ENCODE results near the gene STMN1. TPM values are rescaled to one million over a fixed set of nuclear protein-coding genes. Genes with fewer than 3 reads are reported as not detected.

Gene STMN1
- total and polyA plus RNA-seq, 5 donors: 10.3 to 20.7 (median 16.5) TPM

- no peak overlapping the region for H3K27ac ChIP-seq (ENCODE audit: low read length)
- ATAC-seq: peak; percentile 97
- peak overlapping the region; percentile 73 for H3K4me3 ChIP-seq (ENCODE audit: low read length)
- peak; percentile 93 to 98 (median 98) for DNase-seq
- H3K4me1 ChIP-seq (ENCODE audit: control insufficient read depth, insufficient read depth, low read length): no peaks in the 10 kb centered on the region
- no peaks in the 10 kb centered on the region for H3K9me3 ChIP-seq (ENCODE audit: control insufficient read depth, low read length)
- WGBS: 1% methylated on average over 34 of the region's 34 CpGs
- intact Hi-C loops (cut with DNase I): no loop called here
- no peaks in the 10 kb centered on the region for H3K27me3 ChIP-seq (ENCODE audit: control insufficient read depth, insufficient read depth)
These were observed 1.1 kb downstream of the STMN1 start for GRCh38 chr1:25904943-25905679.

GRCh38 chr1:25903986-25904385 is 2.2 kb downstream of the STMN1 start:
- Histone ChIP-seq H3K27ac (ENCODE audit: low read length) (no peak overlapping the region), H3K9me3 (ENCODE audit: control insufficient read depth, low read length) (no peaks in the 10 kb centered on the region), H3K4me3 (ENCODE audit: low read length) (no peak overlapping the region), H3K4me1 (ENCODE audit: control insufficient read depth, insufficient read depth, low read length) (no peaks in the 10 kb centered on the region), H3K27me3 (ENCODE audit: control insufficient read depth, insufficient read depth) (no peaks in the 10 kb centered on the region)
- ATAC-seq (no peak), DNase-seq (no peak)
- intact Hi-C loops (cut with DNase I): no loop called here
- WGBS: 83% methylated on average over 3 of the region's 3 CpGs

- Histone ChIP-seq H3K9me3 (ENCODE audit: control insufficient read depth, low read length) (no peaks in the 10 kb centered on the region), H3K27me3 (ENCODE audit: control insufficient read depth, insufficient read depth) (no peaks in the 10 kb centered on the region), H3K27ac (ENCODE audit: low read length) (no peak overlapping the region), H3K4me1 (ENCODE audit: control insufficient read depth, insufficient read depth, low read length) (no peaks in the 10 kb centered on the region), H3K4me3 (ENCODE audit: low read length) (no peak overlapping the region)
- intact Hi-C loops (cut with DNase I): no loop called here
- ATAC-seq (no peak), DNase-seq (no peak)
- WGBS: 94% methylated on average over 3 of the region's 3 CpGs
These were observed 3.8 kb downstream of the STMN1 start for GRCh38 chr1:25902462-25902861.

- WGBS: 89% methylated on average over 5 of the region's 5 CpGs
- DNase-seq: no peak
- intact Hi-C loops (cut with DNase I): no loop called here
These were observed 6.0 kb downstream of the STMN1 start for GRCh38 chr1:25900219-25900618.

GRCh38 chr1:25899792-25900191 is 6.4 kb downstream of the STMN1 start:
- WGBS: 89% methylated on average over 6 of the region's 6 CpGs
- no peak overlapping the region for H3K27ac ChIP-seq (ENCODE audit: low read length)
- H3K4me3 ChIP-seq (ENCODE audit: low read length): no peak overlapping the region
- ATAC-seq: no peak
- no peak for DNase-seq
- no peaks in the 10 kb centered on the region for H3K4me1 ChIP-seq (ENCODE audit: control insufficient read depth, insufficient read depth, low read length)
- H3K27me3 ChIP-seq (ENCODE audit: control insufficient read depth, insufficient read depth): no peaks in the 10 kb centered on the region
- intact Hi-C loops (cut with DNase I): loop anchor here in 1 of 4 donors (5.0 kb wide), 1 partner anchor 98 kb away; the partner anchor contains the start of gene PAFAH2
- H3K9me3 ChIP-seq (ENCODE audit: control insufficient read depth, low read length): no peaks in the 10 kb centered on the region

More at GRCh38 chr1:25900219-25900618, 6.0 kb downstream of the STMN1 start:
- Histone ChIP-seq H3K27ac (ENCODE audit: low read length) (no peak overlapping the region), H3K4me1 (ENCODE audit: control insufficient read depth, insufficient read depth, low read length) (no peaks in the 10 kb centered on the region), H3K4me3 (ENCODE audit: low read length) (no peak overlapping the region), H3K27me3 (ENCODE audit: control insufficient read depth, insufficient read depth) (no peaks in the 10 kb centered on the region), H3K9me3 (ENCODE audit: control insufficient read depth, low read length) (no peaks in the 10 kb centered on the region)
- ATAC-seq: no peak

GRCh38 chr1:25898223-25899015 is 7.8 kb downstream of the STMN1 start:
- 89% methylated on average over 11 of the region's 11 CpGs for WGBS
- no peak for ATAC-seq
- H3K4me1 ChIP-seq (ENCODE audit: control insufficient read depth, insufficient read depth, low read length): no peaks in the 10 kb centered on the region
- H3K9me3 ChIP-seq (ENCODE audit: control insufficient read depth, low read length): no peaks in the 10 kb centered on the region
- intact Hi-C loops (cut with DNase I): loop anchor here in 1 of 4 donors (5.0 kb wide), 1 partner anchor 99 kb away; the partner anchor contains the start of gene PAFAH2
- H3K27me3 ChIP-seq (ENCODE audit: control insufficient read depth, insufficient read depth): no peaks in the 10 kb centered on the region
- DNase-seq: no peak
- no peak overlapping the region for H3K4me3 ChIP-seq (ENCODE audit: low read length)
- no peak overlapping the region for H3K27ac ChIP-seq (ENCODE audit: low read length)

- ATAC-seq: no peak
- DNase-seq: no peak
- no peak overlapping the region for H3K4me3 ChIP-seq (ENCODE audit: low read length)
- no peaks in the 10 kb centered on the region for H3K9me3 ChIP-seq (ENCODE audit: control insufficient read depth, low read length)
- 90% methylated on average over 5 of the region's 5 CpGs for WGBS
- no peaks in the 10 kb centered on the region for H3K4me1 ChIP-seq (ENCODE audit: control insufficient read depth, insufficient read depth, low read length)
- no peak overlapping the region for H3K27ac ChIP-seq (ENCODE audit: low read length)
- intact Hi-C loops (cut with DNase I): loop anchor here in 1 of 4 donors (5.0 kb wide), 1 partner anchor 100 kb away; the partner anchor contains the start of gene PAFAH2
- no peaks in the 10 kb centered on the region for H3K27me3 ChIP-seq (ENCODE audit: control insufficient read depth, insufficient read depth)
These were observed 8.5 kb downstream of the STMN1 start for GRCh38 chr1:25897754-25898153.

- no peak for DNase-seq
- Histone ChIP-seq H3K27ac (ENCODE audit: low read length) (no peak overlapping the region), H3K4me1 (ENCODE audit: control insufficient read depth, insufficient read depth, low read length) (peaks cover 1% of the 10 kb centered on the region), H3K27me3 (ENCODE audit: control insufficient read depth, insufficient read depth) (no peaks in the 10 kb centered on the region), H3K4me3 (ENCODE audit: low read length) (no peak overlapping the region), H3K9me3 (ENCODE audit: control insufficient read depth, low read length) (no peaks in the 10 kb centered on the region)
- ATAC-seq: no peak
- 75% methylated on average over 1 of the region's 1 CpG for WGBS
- intact Hi-C loops (cut with DNase I): loop anchor here in 1 of 4 donors (5.0 kb wide), 1 partner anchor 101 kb away; the partner anchor contains the start of gene PAFAH2
These were observed 10.0 kb downstream of the STMN1 start for GRCh38 chr1:25896266-25896665.

GRCh38 chr1:25895365-25895990 is 10.7 kb downstream of the STMN1 start:
- H3K4me1 ChIP-seq (ENCODE audit: control insufficient read depth, insufficient read depth, low read length): peaks cover 1% of the 10 kb centered on the region
- no peaks in the 10 kb centered on the region for H3K27me3 ChIP-seq (ENCODE audit: control insufficient read depth, insufficient read depth)
- H3K27ac ChIP-seq (ENCODE audit: low read length): no peak overlapping the region
- 10% methylated on average over 12 of the region's 12 CpGs for WGBS
- H3K4me3 ChIP-seq (ENCODE audit: low read length): no peak overlapping the region
- intact Hi-C loops (cut with DNase I): loop anchor here (2.0 to 5.0 kb wide), 2 partner anchors 102 to 103 kb away; partner anchors contain the start of gene PAFAH2 (in 4 of the 4)
- peak; percentile 92 to 94 for ATAC-seq
- no peaks in the 10 kb centered on the region for H3K9me3 ChIP-seq (ENCODE audit: control insufficient read depth, low read length)
- DNase-seq: peak; percentile 90 to 95 (median 95)

GRCh38 chr1:25893116-25893515 is 13.1 kb downstream of the STMN1 start:
- intact Hi-C loops (cut with DNase I): no loop called here
- H3K4me3 ChIP-seq (ENCODE audit: low read length): no peak overlapping the region
- H3K9me3 ChIP-seq (ENCODE audit: control insufficient read depth, low read length): no peaks in the 10 kb centered on the region
- 65% methylated on average over 4 of the region's 4 CpGs for WGBS
- H3K27me3 ChIP-seq (ENCODE audit: control insufficient read depth, insufficient read depth): no peaks in the 10 kb centered on the region
- DNase-seq (no peak), ATAC-seq (no peak)
- H3K4me1 ChIP-seq (ENCODE audit: control insufficient read depth, insufficient read depth, low read length): peaks cover 1% of the 10 kb centered on the region
- no peak overlapping the region for H3K27ac ChIP-seq (ENCODE audit: low read length)

Data from right cardiac atrium (tissue), 5 donors.